Measurements from ENCODE around the gene MAPK14.

- TF ChIP-seq, protein P1, sequence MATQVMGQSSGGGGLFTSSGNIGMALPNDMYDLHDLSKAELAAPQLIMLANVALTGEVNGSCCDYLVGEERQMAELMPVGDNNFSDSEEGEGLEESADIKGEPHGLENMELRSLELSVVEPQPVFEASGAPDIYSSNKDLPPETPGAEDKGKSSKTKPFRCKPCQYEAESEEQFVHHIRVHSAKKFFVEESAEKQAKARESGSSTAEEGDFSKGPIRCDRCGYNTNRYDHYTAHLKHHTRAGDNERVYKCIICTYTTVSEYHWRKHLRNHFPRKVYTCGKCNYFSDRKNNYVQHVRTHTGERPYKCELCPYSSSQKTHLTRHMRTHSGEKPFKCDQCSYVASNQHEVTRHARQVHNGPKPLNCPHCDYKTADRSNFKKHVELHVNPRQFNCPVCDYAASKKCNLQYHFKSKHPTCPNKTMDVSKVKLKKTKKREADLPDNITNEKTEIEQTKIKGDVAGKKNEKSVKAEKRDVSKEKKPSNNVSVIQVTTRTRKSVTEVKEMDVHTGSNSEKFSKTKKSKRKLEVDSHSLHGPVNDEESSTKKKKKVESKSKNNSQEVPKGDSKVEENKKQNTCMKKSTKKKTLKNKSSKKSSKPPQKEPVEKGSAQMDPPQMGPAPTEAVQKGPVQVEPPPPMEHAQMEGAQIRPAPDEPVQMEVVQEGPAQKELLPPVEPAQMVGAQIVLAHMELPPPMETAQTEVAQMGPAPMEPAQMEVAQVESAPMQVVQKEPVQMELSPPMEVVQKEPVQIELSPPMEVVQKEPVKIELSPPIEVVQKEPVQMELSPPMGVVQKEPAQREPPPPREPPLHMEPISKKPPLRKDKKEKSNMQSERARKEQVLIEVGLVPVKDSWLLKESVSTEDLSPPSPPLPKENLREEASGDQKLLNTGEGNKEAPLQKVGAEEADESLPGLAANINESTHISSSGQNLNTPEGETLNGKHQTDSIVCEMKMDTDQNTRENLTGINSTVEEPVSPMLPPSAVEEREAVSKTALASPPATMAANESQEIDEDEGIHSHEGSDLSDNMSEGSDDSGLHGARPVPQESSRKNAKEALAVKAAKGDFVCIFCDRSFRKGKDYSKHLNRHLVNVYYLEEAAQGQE (IDR thresholded peaks at IDR 0.05; ENCODE audit: low read depth) = no peak
- TF ChIP-seq EGR1 (IDR thresholded peaks at IDR 0.05) (no peak), TAF1 (IDR thresholded peaks at IDR 0.05; ENCODE audit: low read depth) (no peak), EP300 (IDR thresholded peaks at IDR 0.05; ENCODE audit: borderline replicate concordance) (no peak), FOXM1 (IDR thresholded peaks at IDR 0.05; ENCODE audit: borderline replicate concordance, low read depth) (no peak), CEBPB (IDR thresholded peaks at IDR 0.05) (no peak), RAD21 (IDR thresholded peaks at IDR 0.05; ENCODE audit: low read depth) (no peak), CREB1 (IDR thresholded peaks at IDR 0.05; ENCODE audit: low read depth) (no peak)
- TF ChIP-seq, protein P2, sequence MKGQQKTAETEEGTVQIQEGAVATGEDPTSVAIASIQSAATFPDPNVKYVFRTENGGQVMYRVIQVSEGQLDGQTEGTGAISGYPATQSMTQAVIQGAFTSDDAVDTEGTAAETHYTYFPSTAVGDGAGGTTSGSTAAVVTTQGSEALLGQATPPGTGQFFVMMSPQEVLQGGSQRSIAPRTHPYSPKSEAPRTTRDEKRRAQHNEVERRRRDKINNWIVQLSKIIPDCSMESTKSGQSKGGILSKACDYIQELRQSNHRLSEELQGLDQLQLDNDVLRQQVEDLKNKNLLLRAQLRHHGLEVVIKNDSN (IDR thresholded peaks at IDR 0.05) = no peak
Measured at GRCh38 chr6:36118550-36119107, 91.0 kb downstream of the MAPK14 start.

All from Ishikawa (cell line).